ENCODE measurements around the gene MAPT. TPM values are rescaled to one million over a fixed set of nuclear protein-coding genes. Genes with fewer than 3 reads are reported as not detected.

The MAPT gene
- total and polyA plus RNA-seq, 4 donors = 0.27 to 3.8 (median 1.8) TPM

- no peaks in the 10 kb centered on the region for H3K9me3 ChIP-seq (ENCODE audit: control insufficient read depth in 4 of 4, insufficient read depth in 3 of 4, low read length in 3 of 4)
- H3K4me1 ChIP-seq (ENCODE audit: control insufficient read depth in 5 of 5, insufficient read depth in 5 of 5, low read length in 5 of 5) = peaks cover 0 to 4% (median 0%) of the 10 kb centered on the region in 5 donors
- no peak overlapping the region for H3K9ac ChIP-seq (ENCODE audit: insufficient read depth in 1 of 2, low read length in 2 of 2)
- ATAC-seq (ENCODE audit: insufficient read depth, low FRiP score) (no peak), DNase-seq (no peak)
- H3K27me3 ChIP-seq (ENCODE audit: control insufficient read depth in 3 of 3, insufficient read depth in 3 of 3, low read length in 2 of 3) = peaks cover 2 to 32% (median 23%) of the 10 kb centered on the region in 3 donors
- TF ChIP-seq CTCF (IDR thresholded peaks at IDR 0.05; ENCODE audit: control extremely low read depth, extremely low read depth) = no peak
- no peak overlapping the region for H3K4me3 ChIP-seq
- WGBS, 2 donors = 95 to 98% methylated on average over 6 of the region's 6 CpGs
- H3K27ac ChIP-seq (ENCODE audit: low read depth in 1 of 2, low read length in 1 of 2) = no peak overlapping the region
- no peaks in the 10 kb centered on the region for H3K36me3 ChIP-seq (ENCODE audit: control insufficient read depth in 4 of 4, insufficient read depth in 4 of 4, low read length in 4 of 4)
Measured at GRCh38 chr17:45952814-45953320, 58.5 kb downstream of the MAPT start.

DNA sequence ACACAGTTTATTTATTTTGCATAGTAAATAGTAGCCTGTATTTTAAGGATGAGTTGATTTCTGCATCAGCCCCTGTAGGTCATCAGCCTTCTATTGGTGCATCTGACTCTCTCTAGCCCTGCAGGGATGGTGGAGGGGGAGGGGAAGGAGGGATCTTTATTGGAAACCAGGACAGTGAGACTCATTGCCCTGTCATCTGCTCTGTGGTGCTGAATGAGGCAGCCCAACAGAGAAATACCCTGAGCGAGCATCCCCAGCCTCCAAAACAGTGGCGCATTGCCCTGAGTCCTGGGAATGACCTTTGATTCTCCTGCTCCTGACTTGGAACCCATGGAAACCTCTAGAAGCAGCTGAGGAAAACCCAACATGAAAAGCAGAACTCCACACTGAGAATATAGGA, 59.2 kb downstream of the MAPT start:
- Histone ChIP-seq H3K4me1 (ENCODE audit: control insufficient read depth in 5 of 5, insufficient read depth in 5 of 5, low read length in 5 of 5) (peaks cover 0 to 4% (median 0%) of the 10 kb centered on the region in 5 donors), H3K9ac (ENCODE audit: insufficient read depth in 1 of 2, low read length in 2 of 2) (no peak overlapping the region), H3K9me3 (ENCODE audit: control insufficient read depth in 4 of 4, insufficient read depth in 3 of 4, low read length in 3 of 4) (no peaks in the 10 kb centered on the region), H3K27ac (ENCODE audit: low read depth in 1 of 2, low read length in 1 of 2) (no peak overlapping the region), H3K4me3 (no peak overlapping the region), H3K27me3 (ENCODE audit: control insufficient read depth in 3 of 3, insufficient read depth in 3 of 3, low read length in 2 of 3) (peaks cover 2 to 32% (median 23%) of the 10 kb centered on the region in 3 donors), H3K36me3 (ENCODE audit: control insufficient read depth in 4 of 4, insufficient read depth in 4 of 4, low read length in 4 of 4) (no peaks in the 10 kb centered on the region)
- no peak for DNase-seq
- no peak for ATAC-seq (ENCODE audit: insufficient read depth, low FRiP score)
- WGBS, 2 donors = 85 to 91% methylated on average over 2 of the region's 2 CpGs
- TF ChIP-seq CTCF (IDR thresholded peaks at IDR 0.05; ENCODE audit: control extremely low read depth, extremely low read depth) = no peak

GRCh38 chr17:45954914-45955313, 60.6 kb downstream of the MAPT start:
- TF ChIP-seq CTCF (IDR thresholded peaks at IDR 0.05; ENCODE audit: control extremely low read depth, extremely low read depth) = no peak
- no peak for ATAC-seq (ENCODE audit: insufficient read depth, low FRiP score)

GRCh38 chr17:45955326-45955725, 61.0 kb downstream of the MAPT start:
- 85 to 87% methylated on average over 10 of the region's 10 CpGs for WGBS, 2 donors
- DNase-seq (no peak), ATAC-seq (ENCODE audit: insufficient read depth, low FRiP score) (no peak)

More at GRCh38 chr17:45954914-45955313, 60.6 kb downstream of the MAPT start:
- Histone ChIP-seq H3K27me3 (ENCODE audit: control insufficient read depth in 3 of 3, insufficient read depth in 3 of 3, low read length in 2 of 3) (peaks cover 2 to 25% (median 15%) of the 10 kb centered on the region in 3 donors), H3K27ac (ENCODE audit: low read depth in 1 of 2, low read length in 1 of 2) (no peak overlapping the region), H3K9ac (ENCODE audit: insufficient read depth in 1 of 2, low read length in 2 of 2) (no peak overlapping the region), H3K4me1 (ENCODE audit: control insufficient read depth in 5 of 5, insufficient read depth in 5 of 5, low read length in 5 of 5) (no peaks in the 10 kb centered on the region), H3K36me3 (ENCODE audit: control insufficient read depth in 4 of 4, insufficient read depth in 4 of 4, low read length in 4 of 4) (no peaks in the 10 kb centered on the region), H3K4me3 (no peak overlapping the region), H3K9me3 (ENCODE audit: control insufficient read depth in 4 of 4, insufficient read depth in 3 of 4, low read length in 3 of 4) (no peaks in the 10 kb centered on the region)
- WGBS, 2 donors = 85 to 87% methylated on average over 11 of the region's 11 CpGs
- DNase-seq = no peak

More at GRCh38 chr17:45955326-45955725, 61.0 kb downstream of the MAPT start:
- Histone ChIP-seq H3K36me3 (ENCODE audit: control insufficient read depth in 4 of 4, insufficient read depth in 4 of 4, low read length in 4 of 4) (no peaks in the 10 kb centered on the region), H3K4me1 (ENCODE audit: control insufficient read depth in 5 of 5, insufficient read depth in 5 of 5, low read length in 5 of 5) (no peaks in the 10 kb centered on the region), H3K9ac (ENCODE audit: insufficient read depth in 1 of 2, low read length in 2 of 2) (no peak overlapping the region), H3K27me3 (ENCODE audit: control insufficient read depth in 3 of 3, insufficient read depth in 3 of 3, low read length in 2 of 3) (peaks cover 2 to 21% (median 11%) of the 10 kb centered on the region in 3 donors), H3K9me3 (ENCODE audit: control insufficient read depth in 4 of 4, insufficient read depth in 3 of 4, low read length in 3 of 4) (no peaks in the 10 kb centered on the region), H3K4me3 (no peak overlapping the region), H3K27ac (ENCODE audit: low read depth in 1 of 2, low read length in 1 of 2) (no peak overlapping the region)
- TF ChIP-seq CTCF (IDR thresholded peaks at IDR 0.05; ENCODE audit: control extremely low read depth, extremely low read depth) = no peak

All from lung (tissue), 12 donors.